Activated CD4-positive, alpha-beta T cell treated with anti-CD3 and anti-CD28 coated beads, Interleukin-2, Interleukin-6, amounts not matched to agents 100 ng/mL and 50 ng/mL, durations not matched to agents 16 hours and 8 hours (primary cell): Measurements from ENCODE around the gene DNAAF8.
"Not testable (repeated sequence)": the region's sequence is repeated elsewhere in the genome, so short reads cannot be mapped to it uniquely, and the experiment has no call there.

Experiments used
- DNase-seq: peaks from one replicate; pipeline ENCODE4 v3.0.0-alpha.2; 2020

The DNAAF8 gene

DNA sequence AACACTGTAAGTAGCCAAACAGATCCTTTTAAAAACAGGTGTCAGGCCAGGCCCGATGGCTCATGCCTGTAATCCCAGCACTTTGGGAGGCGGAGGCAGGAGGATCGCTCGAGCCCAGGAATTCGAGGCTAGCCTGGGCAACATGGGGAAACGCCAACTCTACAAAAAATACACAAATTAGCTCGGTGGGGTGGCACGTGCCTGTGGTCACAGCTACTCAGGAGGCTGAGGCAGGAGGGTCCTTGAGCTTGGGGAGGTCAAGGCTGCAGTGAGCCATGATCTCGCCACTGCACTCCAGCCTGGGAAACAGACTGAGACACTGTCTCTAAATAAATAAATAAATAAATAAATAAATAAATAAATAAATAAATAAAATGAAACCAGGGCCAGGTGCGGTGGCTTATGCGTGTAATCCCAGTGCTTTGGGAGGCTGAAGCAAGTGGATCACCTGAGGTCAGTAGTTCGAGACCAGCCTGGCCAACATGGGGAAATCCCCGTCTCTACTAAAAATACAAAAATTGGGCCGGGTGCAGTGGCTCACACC lies 50.2 kb downstream of the DNAAF8 start:
- not testable (repeated sequence) for DNase-seq

- no peak for DNase-seq
These were observed 51.6 kb downstream of the DNAAF8 start for GRCh38 chr16:4785758-4786433.

DNA sequence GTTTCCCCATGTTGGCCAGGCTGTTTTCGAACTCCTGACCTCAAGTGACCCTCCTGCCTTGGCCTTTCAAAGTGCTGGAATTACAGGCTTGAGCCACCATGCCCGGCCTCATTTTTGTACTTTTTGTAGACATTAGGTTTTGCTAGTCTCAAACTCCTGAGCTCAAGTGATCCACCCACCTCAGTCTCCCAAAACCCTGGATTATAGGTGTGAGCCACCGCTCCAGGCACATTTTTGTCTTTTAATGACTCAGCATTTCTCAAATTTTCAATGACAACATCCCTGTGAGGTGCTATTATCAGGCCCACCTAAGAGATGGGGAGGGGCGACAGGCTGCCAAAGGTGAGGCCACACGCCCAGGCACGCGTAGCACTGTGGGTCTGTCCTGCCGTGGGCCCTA lies 52.7 kb downstream of the DNAAF8 start:
- no peak for DNase-seq

GRCh38 chr16:4787627-4788482 lies 53.5 kb downstream of the DNAAF8 start, which contains the start of gene SEPTIN12:
Gene SEPTIN12 (minus strand): TSS chr16:4788345. CDS start chr16:4787645, 700 bp downstream.
- no peak for DNase-seq

GRCh38 chr16:4788489-4788889 lies 54.2 kb downstream of the DNAAF8 start:
- no peak for DNase-seq

DNA sequence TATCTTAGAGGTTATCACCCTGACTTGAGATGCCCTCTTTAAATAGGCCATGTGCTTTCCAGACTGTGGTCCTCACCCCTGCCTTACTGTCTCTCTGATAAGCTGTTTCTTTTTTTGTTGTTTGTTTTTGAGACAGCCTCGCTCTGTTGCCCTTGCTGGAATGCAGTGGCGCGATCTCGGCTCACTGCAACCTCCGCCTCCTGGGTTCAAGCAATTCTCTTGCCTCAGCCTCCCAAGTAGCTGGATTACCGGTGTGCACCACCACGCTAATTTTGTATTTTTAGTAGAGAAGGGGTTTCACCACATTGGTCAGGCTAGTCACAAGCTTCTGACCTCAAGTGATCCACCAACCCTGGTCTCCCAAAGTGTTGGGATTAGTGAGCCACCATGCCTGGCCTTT lies 54.6 kb downstream of the DNAAF8 start:
- no peak for DNase-seq

- no peak for DNase-seq
These were observed 55.9 kb downstream of the DNAAF8 start for GRCh38 chr16:4790261-4790660.

- DNase-seq, result no peak
These were observed 56.5 kb downstream of the DNAAF8 start for GRCh38 chr16:4790871-4791270.

GRCh38 chr16:4792951-4793513 lies 58.7 kb downstream of the DNAAF8 start:
- DNase-seq, result no peak

DNA sequence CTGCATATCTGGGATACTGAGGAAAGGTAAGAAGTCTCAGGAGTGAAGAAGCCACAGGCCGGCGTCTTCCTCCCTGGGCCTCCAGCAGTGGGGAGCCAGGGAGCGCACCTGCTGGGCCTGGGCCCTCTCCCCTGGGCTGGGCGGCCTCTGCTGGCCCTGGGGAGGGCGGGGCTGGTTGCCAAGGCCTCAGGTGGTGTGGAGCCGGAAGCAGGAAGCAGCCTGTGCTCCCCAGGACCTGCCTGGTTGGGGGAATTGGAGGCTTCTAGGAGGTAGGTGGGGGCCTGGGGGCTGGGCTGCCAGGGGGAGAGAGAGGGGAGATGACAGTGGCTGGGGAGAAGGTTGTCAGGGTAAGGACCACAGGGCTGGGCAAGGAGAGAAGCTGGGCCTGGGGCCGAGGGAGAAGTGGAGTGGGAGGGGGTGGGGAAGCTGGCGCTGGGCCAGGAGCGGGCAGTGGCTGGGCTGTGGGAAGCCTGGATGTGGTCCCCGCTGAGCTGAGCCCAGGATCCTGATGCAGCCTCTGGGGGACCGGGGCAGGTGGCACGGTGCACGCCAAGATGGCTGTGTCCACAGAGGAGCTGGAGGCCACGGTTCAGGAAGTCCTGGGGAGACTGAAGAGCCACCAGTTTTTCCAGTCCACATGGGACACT lies 61.0 kb downstream of the DNAAF8 start, which contains the start of gene SMIM22:
SMIM22 (plus strand) TSS at position 189 of the 647 bp plus-strand sequence; CDS start at position 555, 366 bp downstream.
- DNase-seq, result no peak

GRCh38 chr16:4795828-4796572 lies 61.7 kb downstream of the DNAAF8 start:
- DNase-seq, result no peak

- DNase-seq, result no peak
These were observed 62.9 kb downstream of the DNAAF8 start for GRCh38 chr16:4796982-4797804.

GRCh38 chr16:4797805-4798252 lies 63.5 kb downstream of the DNAAF8 start:
- DNase-seq, result no peak

DNA sequence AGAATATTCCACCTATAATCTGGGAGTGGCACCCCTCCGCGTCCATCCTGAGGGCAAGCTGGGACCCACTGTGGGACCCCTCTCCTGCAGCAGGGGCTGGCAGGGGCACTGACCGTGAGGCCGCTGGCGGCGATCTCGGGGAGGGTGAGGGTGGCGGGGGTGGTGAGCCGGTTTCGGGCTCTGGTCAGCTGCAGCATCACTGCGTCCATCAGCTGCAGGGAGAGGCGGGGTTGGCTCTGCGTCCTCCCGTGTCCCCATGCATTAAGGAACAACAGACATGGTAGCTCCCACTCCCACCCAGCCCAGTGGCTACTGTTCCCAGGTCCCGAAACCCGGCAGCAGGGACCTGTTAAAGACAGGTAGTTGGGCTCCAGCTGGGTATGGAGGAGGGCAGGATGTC lies 64.1 kb downstream of the DNAAF8 start:
- DNase-seq, result no peak
